Measurements from ENCODE around the gene RXRG.

- TF ChIP-seq POLR2AphosphoS5 (IDR thresholded peaks at IDR 0.05; ENCODE audit: low read depth, low read length) (no peak), SPI1 (IDR thresholded peaks at IDR 0.05; ENCODE audit: low read depth, low read length) (no peak), POLR2A (IDR thresholded peaks at IDR 0.05; ENCODE audit: low read depth, low read length) (no peak)
Observed at GRCh38 chr1:165397944-165398343, 47.0 kb downstream of the RXRG start.
